Keratinocyte (primary cell): ENCODE measurements around the gene SNX24. TPM values are rescaled to one million over a fixed set of nuclear protein-coding genes. Genes with fewer than 3 reads are reported as not detected.

Source experiments
- DNase-seq: peaks from one replicate; pipeline ENCODE4 v3.0.0-alpha.2; 2011; ENCODE audit warnings: low read depth, missing footprints, low spot score
- FAIRE-seq: peaks from 2 replicates; lab custom pipeline; 2011; peaks lifted over from hg19 to GRCh38; lab: Jason Lieb, UNC
- H2AFZ ChIP-seq: 2 replicates; pipeline ENCODE4 v1.6.0; 2012; ENCODE audit warnings: low read length, control low read depth, inconsistent platforms; ENCODE audit not compliant: control insufficient read depth
- H3K27ac ChIP-seq: 2 replicates; pipeline ENCODE4 v1.5.1; 2011; ENCODE audit warnings: low read length; ENCODE audit not compliant: control insufficient read depth, insufficient read depth
- H3K27me3 ChIP-seq: 3 replicates; pipeline ENCODE4 v1.6.0; 2011; ENCODE audit warnings: low read length; ENCODE audit not compliant: control insufficient read depth, insufficient read depth; ENCODE audit errors: extremely low read depth
- H3K36me3 ChIP-seq, 2 experiments: 2 replicates in 1 of 2; 3 replicates in 1 of 2; pipeline ENCODE4 v1.5.1; 2011; ENCODE audit warnings: low read length in 2 of 2, mild to moderate bottlenecking in 1 of 2; ENCODE audit not compliant: control insufficient read depth in 2 of 2, insufficient read depth in 2 of 2; ENCODE audit errors: extremely low read depth in 1 of 2
- H3K4me1 ChIP-seq: 3 replicates; pipeline ENCODE4 v1.5.1; 2011; ENCODE audit warnings: low read length; ENCODE audit not compliant: control insufficient read depth, insufficient read depth; ENCODE audit errors: extremely low read depth
- H3K4me2 ChIP-seq: 3 replicates; pipeline ENCODE4 v1.6.0; 2011; ENCODE audit warnings: low read depth, low read length; ENCODE audit not compliant: control insufficient read depth, insufficient read depth; ENCODE audit errors: extremely low read depth
- H3K4me3 ChIP-seq, 3 experiments: fragments of 200-600 bp in 1 of 3; sonication (generic) in 1 of 3; 2 replicates in 2 of 3; 3 replicates in 1 of 3; pipeline ENCODE4 v1.5.1; 2011 to 2016; ENCODE audit warnings: low read length in 3 of 3, mild to moderate bottlenecking in 3 of 3, control low read depth in 2 of 3, inconsistent platforms in 1 of 3, low read depth in 1 of 3, mixed read lengths in 1 of 3, mixed run types in 1 of 3, moderate library complexity in 1 of 3; ENCODE audit not compliant: control insufficient read depth in 2 of 3, insufficient read depth in 2 of 3; ENCODE audit errors: extremely low read depth in 1 of 3
- H3K79me2 ChIP-seq: 2 replicates; pipeline ENCODE4 v1.6.0; 2012; ENCODE audit warnings: low read length; ENCODE audit not compliant: control insufficient read depth, insufficient read depth
- H3K9ac ChIP-seq: 3 replicates; pipeline ENCODE4 v1.6.0; 2011; ENCODE audit warnings: low read length; ENCODE audit not compliant: control insufficient read depth, insufficient read depth; ENCODE audit errors: extremely low read depth
- H3K9me1 ChIP-seq: 3 replicates; pipeline ENCODE4 v1.6.0; 2011; ENCODE audit warnings: low read length; ENCODE audit not compliant: control insufficient read depth, insufficient read depth; ENCODE audit errors: extremely low read depth
- H3K9me3 ChIP-seq: 2 replicates; pipeline ENCODE4 v1.5.1; 2012; ENCODE audit warnings: low read depth, low read length; ENCODE audit not compliant: control insufficient read depth
- H4K20me1 ChIP-seq: 3 replicates; pipeline ENCODE4 v1.6.0; 2011; ENCODE audit warnings: low read length; ENCODE audit not compliant: control insufficient read depth, insufficient read depth; ENCODE audit errors: extremely low read depth
- CTCF ChIP-seq, 3 experiments: IDR thresholded peaks in 1 of 3; conservative IDR thresholded peaks in 1 of 3; optimal IDR thresholded peaks in 1 of 3; 2 replicates in 2 of 3; 3 replicates in 1 of 3; pipeline versions ENCODE3 to v1.5.1; 2011; ENCODE audit warnings: low read length in 3 of 3, mild to moderate bottlenecking in 3 of 3, moderate library complexity in 2 of 3, control low read depth in 1 of 3, inconsistent platforms in 1 of 3; ENCODE audit not compliant: insufficient read depth in 2 of 3; ENCODE audit errors: extremely low read depth in 1 of 3
- EZH2 ChIP-seq: IDR thresholded peaks from one replicate; pipeline ENCODE4 v1.6.1; 2012; ENCODE audit warnings: inconsistent platforms, mild to moderate bottlenecking, low read length, moderate library complexity
- dilution Hi-C: fragments of 300-500 bp; cut with MboI; formaldehyde crosslinking; loops from one replicate; pipeline ENCODE4 v1.7.0; 2020; ENCODE audit warnings: low sequenced_read_pairs; ENCODE audit not compliant: extremely low pct_ligation_motif_present
- polyA plus RNA-seq, 5 experiments: library from polyadenylated mRNA; depleted of rRNA in 3 of 5; stranded (reverse) in 3 of 5; stranded (forward) in 1 of 5; unstranded in 1 of 5; fragments of >200 nt; gene quantifications; 1 replicate in 1 of 5; 2 replicates in 3 of 5; 3 replicates in 1 of 5; pipeline versions ENCODE4 v1.2.1 to v1.2.3, GENCODE V29; 2011 to 2012; ENCODE audit warnings: missing spikeins in 2 of 5, low read depth in 1 of 5, low replicate concordance in 1 of 5

The SNX24 gene
- polyA plus RNA-seq, 1 donor (not counting 4 experiments of a cell fraction or from before 2014, with no cell fraction given), result 15.0 TPM

- no peak overlapping the region for H3K27ac ChIP-seq
- dilution Hi-C loops, result no loop called here
- DNase-seq (no peak), FAIRE-seq (peak; percentile 26)
- TF ChIP-seq EZH2 (no peak), CTCF (optimal IDR thresholded peaks at IDR 0.05 in 1 of 3, IDR thresholded peaks at IDR 0.05 in 1 of 3, conservative IDR thresholded peaks at IDR 0.05 in 1 of 3; ENCODE audit: extremely low read depth in 1 of 3, insufficient read depth in 2 of 3, low read length in 3 of 3) (no peak)
- no peaks in the 10 kb centered on the region for H3K9me1 ChIP-seq
- H3K27me3 ChIP-seq, result no peaks in the 10 kb centered on the region
- no peak overlapping the region for H3K4me3 ChIP-seq
- no peak overlapping the region for H2AFZ ChIP-seq
- peaks cover 0 to 3% of the 10 kb centered on the region in 2 experiments for H3K36me3 ChIP-seq
- no peak overlapping the region for H3K4me2 ChIP-seq
- no peaks in the 10 kb centered on the region for H3K79me2 ChIP-seq
- no peaks in the 10 kb centered on the region for H3K9me3 ChIP-seq
- no peak overlapping the region for H3K9ac ChIP-seq
- H3K4me1 ChIP-seq, result no peaks in the 10 kb centered on the region
- H4K20me1 ChIP-seq, result no peaks in the 10 kb centered on the region
Observed at GRCh38 chr5:122937914-122938313, 92.5 kb downstream of the SNX24 start.

DNA sequence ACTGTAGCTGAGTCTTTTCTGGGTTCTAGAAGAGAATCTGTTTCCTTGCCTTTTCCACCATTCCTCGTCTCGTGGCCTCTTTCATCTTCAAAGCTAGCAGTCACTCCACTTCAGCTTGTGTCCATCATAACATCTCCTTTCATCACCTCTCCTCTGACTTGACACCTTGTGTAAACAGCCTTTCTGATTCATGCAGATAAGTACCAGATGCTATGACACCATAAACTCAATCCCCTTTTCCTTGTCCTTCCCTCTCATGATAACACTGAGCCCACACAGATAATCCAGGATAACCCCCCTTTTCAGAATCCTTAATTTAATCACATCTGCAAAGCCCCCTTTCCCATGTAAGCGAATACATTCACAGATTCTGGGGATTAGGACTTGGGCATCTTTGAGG, 95.5 kb downstream of the SNX24 start:
- dilution Hi-C loops, result no loop called here
- no peaks in the 10 kb centered on the region for H3K4me1 ChIP-seq
- H3K9me1 ChIP-seq, result no peaks in the 10 kb centered on the region

More for the DNA sequence above, 95.5 kb downstream of the SNX24 start:
- TF ChIP-seq EZH2 (no peak), CTCF (optimal IDR thresholded peaks at IDR 0.05 in 1 of 3, IDR thresholded peaks at IDR 0.05 in 1 of 3, conservative IDR thresholded peaks at IDR 0.05 in 1 of 3; ENCODE audit: extremely low read depth in 1 of 3, insufficient read depth in 2 of 3, low read length in 3 of 3) (no peak)
- no peak overlapping the region for H2AFZ ChIP-seq
- no peak overlapping the region for H3K9ac ChIP-seq
- no peak overlapping the region for H3K27ac ChIP-seq
- H3K9me3 ChIP-seq, result no peaks in the 10 kb centered on the region
- DNase-seq (no peak), FAIRE-seq (no peak)
- H4K20me1 ChIP-seq, result no peaks in the 10 kb centered on the region
- H3K4me2 ChIP-seq, result no peak overlapping the region
- no peaks in the 10 kb centered on the region for H3K27me3 ChIP-seq
- H3K36me3 ChIP-seq, result peaks cover 0 to 5% of the 10 kb centered on the region in 2 experiments
- no peak overlapping the region for H3K4me3 ChIP-seq
- H3K79me2 ChIP-seq, result no peaks in the 10 kb centered on the region
